IPS-18c (cell line): ENCODE results near the gene FGF14.

Experiments
- H3K4me3 ChIP-seq: 2 replicates; pipeline ENCODE4 v1.7.0; 2013; ENCODE audit warnings: low read depth, mild to moderate bottlenecking, low read length, moderate library complexity; ENCODE audit not compliant: insufficient read depth
- H3K9me3 ChIP-seq: one replicate; pipeline ENCODE4 v1.6.1; 2013; ENCODE audit warnings: mild to moderate bottlenecking, low read length, moderate library complexity; ENCODE audit not compliant: control insufficient read depth, insufficient read depth

The FGF14 gene

DNA sequence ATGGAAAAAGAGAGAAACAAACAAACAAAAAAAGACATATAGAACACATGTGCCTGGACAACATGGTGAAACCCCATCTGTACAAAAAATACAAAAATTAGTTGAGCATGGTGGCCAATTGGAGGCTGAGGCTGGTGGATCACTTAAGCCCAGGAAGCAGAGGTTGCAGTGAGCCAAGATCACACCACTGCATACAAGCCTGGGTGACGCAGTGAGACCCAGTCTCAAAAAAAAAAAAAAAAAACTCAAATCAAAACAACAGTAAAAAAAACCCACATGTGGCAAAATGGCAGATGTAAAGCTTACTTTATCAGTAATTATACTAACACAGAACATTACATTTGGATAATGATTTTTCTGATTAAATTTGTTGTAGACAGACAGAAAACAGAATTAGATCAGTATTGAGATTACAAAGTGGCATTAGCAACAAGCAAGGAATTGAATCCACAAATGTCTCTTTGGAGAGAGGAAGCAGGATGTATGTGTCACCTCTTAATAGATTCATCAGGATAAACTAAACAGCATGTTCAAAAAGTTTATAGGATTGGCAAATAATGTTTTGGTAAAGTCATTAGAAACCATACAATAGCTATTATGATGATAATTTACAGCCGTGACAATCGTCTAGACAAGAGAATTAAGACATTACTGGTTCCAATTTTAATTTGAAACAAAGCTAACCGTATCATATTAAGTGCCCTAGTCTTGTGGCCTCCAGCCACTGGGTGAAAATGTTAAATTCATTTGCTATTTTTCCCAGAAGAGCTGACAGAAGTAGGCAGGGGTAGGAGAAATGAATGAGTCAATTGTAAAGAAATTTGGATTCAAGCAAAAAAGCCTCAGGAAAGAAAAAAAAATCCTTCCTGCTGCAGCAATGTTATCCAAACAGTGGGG, 206.0 kb downstream of the FGF14 start:
- Histone ChIP-seq H3K4me3 (no peak overlapping the region), H3K9me3 (no peaks in the 10 kb centered on the region)

DNA sequence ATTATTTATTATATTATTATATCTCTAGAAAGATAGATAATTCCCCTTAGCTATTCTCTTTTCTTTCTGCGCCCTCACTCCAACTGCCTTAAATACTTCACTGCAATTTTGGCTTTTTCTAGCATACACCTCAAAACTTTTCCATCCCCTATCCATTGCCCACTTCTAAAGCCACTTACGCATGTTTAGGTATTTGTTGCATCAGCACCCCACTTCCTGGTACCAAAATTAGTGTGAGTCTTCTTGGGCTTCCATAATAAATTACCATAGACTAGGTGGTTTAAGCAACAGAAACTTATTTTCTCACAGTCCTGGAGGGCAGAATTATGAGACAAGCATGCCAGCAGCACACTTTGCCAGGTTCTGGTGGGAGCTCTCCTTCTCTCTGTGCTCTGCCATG, 209.0 kb downstream of the FGF14 start:
- no peaks in the 10 kb centered on the region for H3K9me3 ChIP-seq
- H3K4me3 ChIP-seq = no peak overlapping the region

GRCh38 chr13:102191951-102192502, 209.8 kb downstream of the FGF14 start:
- H3K4me3 ChIP-seq = no peak overlapping the region

DNA sequence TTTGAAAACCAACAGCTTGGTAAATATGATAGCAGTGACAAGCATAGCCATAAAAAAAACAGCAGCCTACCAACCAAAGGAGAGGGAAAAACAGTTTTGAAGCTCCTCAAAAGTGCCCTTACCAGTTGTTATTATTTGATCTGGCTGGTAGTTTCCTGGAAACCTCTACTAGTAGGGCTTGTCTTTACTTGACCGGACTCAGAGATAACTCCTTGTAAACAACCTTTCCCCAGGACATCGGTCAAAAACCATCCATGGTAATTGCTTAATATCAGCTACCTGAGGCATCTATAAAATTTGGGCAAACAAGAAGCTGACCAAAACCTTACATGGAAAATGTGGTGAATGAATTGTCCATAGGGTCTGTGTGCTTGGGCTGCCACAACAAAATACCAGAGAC, 210.9 kb downstream of the FGF14 start:
- H3K9me3 ChIP-seq = no peaks in the 10 kb centered on the region
- no peak overlapping the region for H3K4me3 ChIP-seq

More at GRCh38 chr13:102191951-102192502, 209.8 kb downstream of the FGF14 start:
- H3K9me3 ChIP-seq = no peaks in the 10 kb centered on the region

DNA sequence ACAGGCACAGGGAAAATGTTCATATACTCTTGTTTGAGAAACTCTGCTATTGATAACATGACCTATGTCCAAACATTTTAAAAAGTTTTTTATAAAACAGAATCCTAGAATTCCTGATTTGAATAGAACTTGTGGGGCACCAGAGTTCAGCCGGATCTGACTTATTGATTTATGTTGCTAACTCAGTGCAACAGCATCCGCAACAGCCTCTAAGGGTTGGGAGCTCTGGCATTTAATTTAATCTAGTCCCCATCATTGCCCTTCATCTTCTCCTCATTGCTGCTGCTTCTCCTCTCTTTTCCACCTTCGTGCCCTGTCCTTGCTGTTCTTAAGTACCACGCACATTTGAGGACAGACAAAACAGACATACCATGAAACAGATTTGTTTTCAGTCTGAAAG, 214.5 kb downstream of the FGF14 start:
- Histone ChIP-seq H3K9me3 (no peaks in the 10 kb centered on the region), H3K4me3 (no peak overlapping the region)

DNA sequence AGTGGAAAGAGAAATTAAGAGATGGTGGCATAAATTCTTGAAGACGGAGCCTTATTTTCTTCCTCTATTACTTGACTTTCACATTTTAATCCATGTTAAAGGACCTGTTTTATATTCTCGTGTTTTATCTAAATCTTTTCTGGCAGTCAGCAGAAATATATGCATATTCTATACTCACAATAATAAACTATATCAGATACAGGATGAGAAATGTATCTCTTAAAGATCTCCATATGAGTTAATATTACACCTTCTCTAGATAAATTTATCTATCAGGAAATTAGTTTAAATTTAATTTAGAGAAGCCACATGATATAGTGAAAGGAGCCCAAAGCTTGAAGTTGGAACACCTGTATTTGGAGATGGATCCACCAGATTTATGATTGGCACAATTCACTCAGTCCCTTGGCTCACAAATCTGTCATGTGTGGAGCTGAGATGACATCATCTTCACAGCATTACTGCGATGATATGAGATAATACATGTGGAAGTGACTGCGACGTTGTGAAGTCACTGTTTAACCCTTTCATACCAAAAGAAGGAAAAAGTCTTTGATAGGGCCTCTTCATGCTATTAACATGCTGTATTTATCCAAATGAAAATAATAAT, 216.4 kb downstream of the FGF14 start:
- Histone ChIP-seq H3K4me3 (no peak overlapping the region), H3K9me3 (no peaks in the 10 kb centered on the region)

DNA sequence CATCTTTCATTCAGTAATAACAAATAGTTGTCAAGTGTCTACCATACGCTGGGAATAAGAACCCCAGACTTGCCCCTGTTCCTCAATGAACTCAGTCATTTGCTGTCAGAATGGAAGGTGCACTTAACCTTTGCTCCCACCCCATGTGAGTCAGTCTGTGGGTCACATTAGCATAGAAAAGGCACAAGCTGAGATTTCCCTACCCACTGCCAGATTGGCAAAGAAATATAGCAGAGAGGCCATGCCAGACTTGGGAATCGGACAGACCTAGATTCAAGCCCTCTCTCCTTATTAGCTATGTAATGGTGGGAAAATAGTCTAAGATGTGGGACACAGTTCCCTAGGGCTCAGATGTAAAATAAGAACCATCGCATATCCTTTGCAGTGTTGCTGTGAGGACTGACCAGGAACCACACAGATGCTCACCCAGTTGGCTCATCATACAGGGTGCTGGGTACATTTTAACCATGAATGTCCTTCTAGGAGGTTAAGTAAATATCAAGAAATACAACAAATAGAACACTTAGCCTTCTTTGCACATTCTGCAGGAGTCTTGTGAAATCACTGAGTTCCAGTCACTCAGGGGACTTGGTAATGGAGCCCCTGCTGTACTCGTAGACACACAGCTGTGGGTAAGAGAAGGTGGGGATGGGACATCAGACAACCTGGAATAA, 218.2 kb downstream of the FGF14 start:
- no peak overlapping the region for H3K4me3 ChIP-seq
- no peaks in the 10 kb centered on the region for H3K9me3 ChIP-seq

GRCh38 chr13:102182170-102182569, 219.7 kb downstream of the FGF14 start:
- H3K9me3 ChIP-seq = no peaks in the 10 kb centered on the region

DNA sequence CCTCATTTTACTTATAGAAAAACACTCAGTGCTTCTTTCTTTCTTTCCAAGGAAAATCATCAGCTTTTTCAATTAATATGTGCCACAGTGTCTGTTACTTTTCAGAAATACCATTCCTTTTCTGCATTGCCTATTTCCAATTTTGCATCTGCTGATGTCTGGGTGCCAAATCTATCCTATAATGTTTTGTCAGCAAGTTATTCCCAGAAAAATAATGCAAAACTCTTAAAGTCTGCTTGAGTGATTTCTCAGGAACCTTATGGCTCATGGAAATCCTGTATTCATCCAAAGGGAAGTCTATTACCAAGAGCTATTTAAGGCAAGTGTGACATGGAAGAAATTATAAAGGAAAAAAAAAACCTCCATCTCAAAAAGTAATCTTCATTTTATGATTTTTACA, 224.4 kb downstream of the FGF14 start:
- H3K9me3 ChIP-seq = no peaks in the 10 kb centered on the region
- H3K4me3 ChIP-seq = no peak overlapping the region

More at GRCh38 chr13:102182170-102182569, 219.7 kb downstream of the FGF14 start:
- H3K4me3 ChIP-seq = no peak overlapping the region

DNA sequence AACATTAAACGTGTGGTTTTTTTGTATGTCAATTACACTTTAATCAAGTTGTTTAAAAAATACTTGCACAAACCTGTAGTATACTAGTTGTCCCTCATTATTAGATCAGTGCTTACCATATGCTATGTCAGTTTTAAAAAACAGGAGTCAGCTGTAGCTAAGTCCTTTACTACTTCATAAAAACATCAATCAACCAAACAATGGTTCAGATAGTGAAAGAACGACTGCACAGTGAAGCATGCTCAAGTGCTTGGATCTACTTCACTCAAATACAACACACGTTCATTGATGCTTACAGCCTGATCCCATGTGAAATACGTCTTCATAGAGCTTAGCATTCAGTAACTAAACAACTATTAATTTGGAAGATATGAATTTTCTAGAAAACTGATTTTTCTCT, 225.0 kb downstream of the FGF14 start:
- Histone ChIP-seq H3K4me3 (no peak overlapping the region), H3K9me3 (no peaks in the 10 kb centered on the region)

DNA sequence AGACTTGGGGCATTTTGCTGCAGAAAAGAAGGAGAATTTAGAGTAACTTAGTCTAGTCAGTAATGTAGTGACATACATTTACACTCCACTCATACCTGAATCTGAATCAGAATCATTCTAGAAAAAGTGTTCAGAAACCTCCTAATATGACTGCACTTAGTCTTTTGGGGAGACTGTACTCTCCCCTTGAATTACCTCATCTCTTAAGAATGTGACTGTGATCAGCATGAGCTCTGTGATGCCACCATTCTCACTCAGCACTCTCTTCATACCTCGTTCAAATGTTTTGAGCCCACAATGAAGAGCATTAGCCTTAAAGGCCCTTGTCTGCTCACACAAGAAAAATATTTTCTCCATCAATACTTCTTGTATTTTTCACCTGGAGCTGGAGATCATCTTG, 229.4 kb downstream of the FGF14 start:
- H3K4me3 ChIP-seq = no peak overlapping the region
- no peaks in the 10 kb centered on the region for H3K9me3 ChIP-seq

DNA sequence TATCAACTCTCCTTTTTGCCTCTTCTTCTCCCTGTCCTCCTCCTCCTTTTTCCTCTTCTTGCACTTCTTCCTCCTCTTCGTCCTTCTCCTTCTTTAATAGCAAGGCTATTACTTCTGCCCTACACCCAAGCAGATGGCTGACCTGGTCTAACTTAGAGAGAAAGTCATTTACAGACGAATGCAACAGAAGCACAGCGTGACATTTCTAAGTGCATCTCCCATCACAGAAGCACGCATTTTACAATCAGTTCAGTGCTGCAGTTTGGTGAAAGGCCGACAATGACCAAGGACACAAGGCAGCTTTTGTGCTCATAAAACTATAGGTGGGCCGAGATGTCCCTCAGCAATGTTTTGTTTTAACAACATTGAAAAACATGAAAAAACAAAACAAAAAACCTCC, 231.5 kb downstream of the FGF14 start:
- Histone ChIP-seq H3K9me3 (no peaks in the 10 kb centered on the region), H3K4me3 (no peak overlapping the region)

- no peaks in the 10 kb centered on the region for H3K9me3 ChIP-seq
- no peak overlapping the region for H3K4me3 ChIP-seq
These were observed 232.3 kb downstream of the FGF14 start for GRCh38 chr13:102169471-102170015.

- H3K4me3 ChIP-seq = no peak overlapping the region
- no peaks in the 10 kb centered on the region for H3K9me3 ChIP-seq
These were observed 249.1 kb downstream of the FGF14 start for GRCh38 chr13:102152790-102153189.

DNA sequence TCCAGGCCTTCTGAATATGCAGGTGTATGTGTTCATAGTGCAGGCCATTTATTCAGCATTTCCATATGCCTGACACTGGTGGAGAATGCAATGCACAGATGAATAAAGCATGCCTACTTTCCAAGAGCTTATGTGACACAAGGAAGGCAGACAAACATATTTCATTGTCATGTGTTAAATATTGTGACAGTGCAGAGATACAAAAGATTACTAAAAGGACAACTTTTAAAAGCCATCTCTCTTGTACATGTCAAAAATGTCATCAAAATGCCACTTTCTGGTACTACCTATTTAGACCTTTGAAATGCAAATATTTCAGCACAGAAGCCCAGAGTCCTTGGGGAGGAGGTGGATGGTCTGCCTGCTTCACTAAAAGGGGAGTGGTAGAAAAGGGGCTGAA, 254.5 kb downstream of the FGF14 start:
- Histone ChIP-seq H3K9me3 (no peaks in the 10 kb centered on the region), H3K4me3 (no peak overlapping the region)

DNA sequence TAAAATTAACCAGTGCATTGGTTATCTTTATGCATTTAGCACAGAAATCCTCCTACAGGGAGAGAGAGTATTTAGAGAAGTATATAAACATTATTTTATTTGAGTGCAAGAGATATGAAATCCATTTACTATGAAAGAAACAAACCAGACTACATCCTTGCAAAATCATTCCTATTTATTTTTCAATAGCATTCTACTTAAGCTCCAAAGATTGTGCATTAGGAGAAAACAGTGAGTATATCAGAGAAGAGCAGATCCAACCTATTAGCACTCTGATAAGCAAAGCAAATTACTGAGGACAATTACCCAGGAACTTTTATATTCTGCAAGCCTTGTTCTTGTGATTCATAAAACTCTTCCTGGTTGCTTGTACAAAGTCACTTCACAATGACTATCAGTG, 256.1 kb downstream of the FGF14 start:
- H3K4me3 ChIP-seq = no peak overlapping the region
- no peaks in the 10 kb centered on the region for H3K9me3 ChIP-seq

DNA sequence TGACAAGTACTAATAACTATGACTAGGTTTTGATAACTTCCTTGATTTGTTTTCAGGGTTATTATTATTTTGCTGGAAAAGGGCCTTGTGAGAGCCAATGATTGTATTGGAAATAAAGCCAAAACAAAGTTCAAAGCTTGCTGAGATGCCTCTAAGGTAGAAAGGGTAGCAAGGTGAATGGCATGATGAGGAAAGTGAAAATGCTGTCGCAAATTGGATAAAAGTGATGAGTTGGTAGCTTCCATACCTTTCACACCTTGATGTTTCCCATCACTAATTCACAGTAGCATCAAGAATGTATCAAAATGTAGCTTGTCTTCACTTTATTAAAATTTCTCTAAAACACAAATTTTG, 259.4 kb downstream of the FGF14 start:
- H3K4me3 ChIP-seq = no peak overlapping the region

More for the DNA sequence above, 259.4 kb downstream of the FGF14 start:
- no peaks in the 10 kb centered on the region for H3K9me3 ChIP-seq
